GM12892 (cell line): ENCODE data around the gene SOBP.

Experiments used
- POLR2A ChIP-seq: IDR thresholded peaks from 2 replicates; pipeline ENCODE4 v1.6.1; 2011; ENCODE audit warnings: low read depth, low read length, control low read depth
- POLR2AphosphoS5 ChIP-seq: IDR thresholded peaks from 2 replicates; pipeline ENCODE4 v1.6.1; 2011; ENCODE audit warnings: low read depth, low read length, control low read depth

DNA sequence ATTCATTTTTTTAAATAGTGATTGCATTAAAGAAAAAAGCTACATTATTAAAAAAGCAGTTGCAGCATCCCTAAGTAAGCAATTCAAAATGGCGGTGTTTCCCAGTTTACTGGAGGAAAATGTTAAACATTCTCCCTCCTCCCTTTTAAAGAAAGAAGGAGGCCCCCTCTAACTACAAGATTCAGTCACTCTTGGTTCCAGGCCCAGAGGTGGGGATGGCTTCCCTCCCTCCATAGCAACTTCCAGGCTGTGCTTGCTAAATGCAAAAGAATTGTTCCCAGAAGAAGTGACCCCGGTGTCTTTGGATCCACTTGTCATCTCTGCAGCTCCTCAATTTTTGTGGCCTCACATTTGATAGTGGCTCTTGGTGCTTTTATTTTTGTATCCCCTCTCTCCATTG is 165.9 kb downstream of the SOBP start:
- TF ChIP-seq POLR2A, result no peak
- TF ChIP-seq POLR2AphosphoS5, result no peak
